Colonic mucosa (tissue), 4 donors: Measurements from ENCODE around the gene TNF. TPM values are rescaled to one million over a fixed set of nuclear protein-coding genes. Genes with fewer than 3 reads are reported as not detected.

Source experiments
- DNase-seq: peaks from one replicate; pipeline ENCODE4 v3.0.0-alpha.2; 2020
- H3K27ac ChIP-seq: fragments of 200-600 bp; one replicate; pipeline ENCODE4 v1.8.0; 2021
- H3K27me3 ChIP-seq: fragments of 200-600 bp; one replicate; pipeline ENCODE4 v1.8.0; 2021
- H3K36me3 ChIP-seq: fragments of 200-600 bp; one replicate; pipeline ENCODE4 v1.8.0; 2021
- H3K4me1 ChIP-seq: fragments of 200-600 bp; one replicate; pipeline ENCODE4 v1.8.0; 2021; ENCODE audit warnings: mild to moderate bottlenecking
- H3K4me3 ChIP-seq: fragments of 200-600 bp; one replicate; pipeline ENCODE4 v1.8.0; 2021
- H3K9ac ChIP-seq, 2 donors: one replicate each; pipeline ENCODE4 v1.7.0; 2013; ENCODE audit warnings: control low read depth in 2 of 2, low read depth in 2 of 2, low read length in 2 of 2
- H3K9me3 ChIP-seq: fragments of 200-600 bp; one replicate; pipeline ENCODE4 v1.8.0; 2021
- intact Hi-C: fragments of 100-400 bp; cut with DNase I; formaldehyde crosslinking; loops from one replicate; pipeline ENCODE4 v1.14.1; 2022
- total RNA-seq, 2 donors: library from RNA; stranded (reverse); fragmentation: NEBNext Ultra II Directional in 1 of 2; extraction: Animal tissue kit (Norgen Biotek cat#: 25700) in 1 of 2; gene quantifications; one replicate each; pipeline ENCODE4 v1.2.1, GENCODE V29; 2021
- TF ChIP-seq, protein P1 (sequence below): fragments of 200-600 bp; IDR thresholded peaks from one replicate; pipeline ENCODE4 v1.8.0; 2022; ENCODE audit warnings: antibody characterized with exemption, mild to moderate bottlenecking
- donor health status: healthy.
- donor health status: DM: no; HTN: no; CAD: no.
- donor health status: DM: no; HTN: no; CAD: no.

TNF gene
- total RNA-seq, 2 donors from 2014 or later: 0.48 to 1.4 TPM

- Histone ChIP-seq H3K9ac (no peak overlapping the region), H3K4me1 (no peaks in the 10 kb centered on the region), H3K36me3 (peaks cover 33% of the 10 kb centered on the region), H3K9me3 (no peaks in the 10 kb centered on the region), H3K27ac (no peak overlapping the region), H3K27me3 (no peaks in the 10 kb centered on the region), H3K4me3 (no peak overlapping the region)
- intact Hi-C loops: no loop called here
- TF ChIP-seq, protein P1, sequence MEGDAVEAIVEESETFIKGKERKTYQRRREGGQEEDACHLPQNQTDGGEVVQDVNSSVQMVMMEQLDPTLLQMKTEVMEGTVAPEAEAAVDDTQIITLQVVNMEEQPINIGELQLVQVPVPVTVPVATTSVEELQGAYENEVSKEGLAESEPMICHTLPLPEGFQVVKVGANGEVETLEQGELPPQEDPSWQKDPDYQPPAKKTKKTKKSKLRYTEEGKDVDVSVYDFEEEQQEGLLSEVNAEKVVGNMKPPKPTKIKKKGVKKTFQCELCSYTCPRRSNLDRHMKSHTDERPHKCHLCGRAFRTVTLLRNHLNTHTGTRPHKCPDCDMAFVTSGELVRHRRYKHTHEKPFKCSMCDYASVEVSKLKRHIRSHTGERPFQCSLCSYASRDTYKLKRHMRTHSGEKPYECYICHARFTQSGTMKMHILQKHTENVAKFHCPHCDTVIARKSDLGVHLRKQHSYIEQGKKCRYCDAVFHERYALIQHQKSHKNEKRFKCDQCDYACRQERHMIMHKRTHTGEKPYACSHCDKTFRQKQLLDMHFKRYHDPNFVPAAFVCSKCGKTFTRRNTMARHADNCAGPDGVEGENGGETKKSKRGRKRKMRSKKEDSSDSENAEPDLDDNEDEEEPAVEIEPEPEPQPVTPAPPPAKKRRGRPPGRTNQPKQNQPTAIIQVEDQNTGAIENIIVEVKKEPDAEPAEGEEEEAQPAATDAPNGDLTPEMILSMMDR: no peak
- DNase-seq: no peak
These were observed 44.7 kb upstream of the TNF start for GRCh38 chr6:31530659-31531058.

DNA sequence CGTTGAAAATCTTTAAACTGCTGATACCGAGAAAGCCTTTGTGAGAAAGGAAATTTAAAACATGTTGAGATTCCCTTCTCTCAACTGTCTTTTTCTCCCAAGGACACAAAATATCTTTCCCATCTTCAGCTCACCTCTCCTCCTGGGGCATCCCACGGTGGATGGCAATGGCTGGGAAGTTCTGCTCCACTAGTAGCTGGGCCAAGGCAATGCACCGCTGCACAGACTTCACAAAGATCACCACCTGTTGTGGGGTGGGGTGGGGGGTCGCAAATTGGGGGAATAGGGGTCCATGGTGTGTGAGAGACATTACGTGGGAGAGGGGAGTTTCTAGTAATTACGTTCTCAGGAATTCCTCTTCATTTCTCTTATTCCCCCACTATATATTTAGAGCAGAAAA is 44.2 kb upstream of the TNF start:
- TF ChIP-seq, protein P1: no peak
- no peaks in the 10 kb centered on the region for H3K4me1 ChIP-seq
- H3K27ac ChIP-seq: no peak overlapping the region
- H3K9me3 ChIP-seq: no peaks in the 10 kb centered on the region
- no peak for DNase-seq
- no peak overlapping the region for H3K4me3 ChIP-seq
- no peaks in the 10 kb centered on the region for H3K27me3 ChIP-seq
- no peak overlapping the region for H3K9ac ChIP-seq
- intact Hi-C loops: no loop called here
- peaks cover 38% of the 10 kb centered on the region for H3K36me3 ChIP-seq

GRCh38 chr6:31531771-31532643 is 43.4 kb upstream of the TNF start:
- intact Hi-C loops: no loop called here
- Histone ChIP-seq H3K4me3 (no peak overlapping the region), H3K36me3 (peaks cover 40% of the 10 kb centered on the region), H3K9me3 (no peaks in the 10 kb centered on the region), H3K27me3 (no peaks in the 10 kb centered on the region), H3K9ac (no peak overlapping the region), H3K4me1 (no peaks in the 10 kb centered on the region), H3K27ac (no peak overlapping the region)
- TF ChIP-seq, protein P1: no peak
- DNase-seq: no peak

DNA sequence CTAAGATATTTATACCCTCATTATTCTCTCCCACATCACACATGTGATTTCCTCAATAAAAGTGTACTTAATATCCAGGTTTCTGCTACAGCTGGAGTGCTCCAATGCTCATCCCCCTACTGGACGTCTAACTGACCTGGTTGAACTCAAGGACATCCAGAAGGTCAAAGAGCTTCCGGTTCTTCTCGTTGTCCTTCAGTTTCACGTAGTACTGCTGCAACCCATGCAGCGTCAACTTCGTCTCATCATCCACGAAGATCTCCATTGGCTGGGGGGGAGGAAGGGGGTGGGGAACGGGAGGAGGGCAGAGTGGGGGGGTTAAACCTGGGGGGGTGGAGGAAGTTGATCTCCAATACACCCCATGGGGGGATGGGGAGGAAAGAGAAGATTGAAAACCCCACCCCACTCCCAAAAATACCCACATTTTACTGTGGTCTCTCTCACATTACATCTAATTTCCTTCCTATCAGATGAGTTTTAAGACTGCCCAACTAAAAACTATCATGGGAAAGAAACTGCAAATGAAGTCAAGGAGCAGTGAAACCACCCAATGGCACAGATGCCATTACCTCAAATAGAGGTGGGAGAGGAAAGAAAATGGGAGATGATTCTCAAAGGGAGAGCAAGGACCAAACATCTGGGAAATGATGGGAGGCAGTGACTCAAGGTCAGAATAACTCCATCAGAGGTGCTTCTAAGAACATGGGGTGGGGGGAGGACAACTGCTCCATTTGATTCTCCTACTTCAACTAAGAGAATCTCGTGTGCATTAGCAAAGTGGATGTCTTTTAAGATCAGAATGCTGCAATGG is 42.5 kb upstream of the TNF start:
- TF ChIP-seq, protein P1: no peak
- Histone ChIP-seq H3K9me3 (no peaks in the 10 kb centered on the region), H3K27ac (no peak overlapping the region), H3K9ac (no peak overlapping the region), H3K27me3 (no peaks in the 10 kb centered on the region), H3K4me1 (no peaks in the 10 kb centered on the region), H3K4me3 (no peak overlapping the region), H3K36me3 (peaks cover 43% of the 10 kb centered on the region)
- intact Hi-C loops: no loop called here
- no peak for DNase-seq

GRCh38 chr6:31533455-31533841 is 41.9 kb upstream of the TNF start:
- no peak overlapping the region for H3K9ac ChIP-seq
- no peak overlapping the region for H3K27ac ChIP-seq
- no peaks in the 10 kb centered on the region for H3K9me3 ChIP-seq
- H3K4me3 ChIP-seq: no peak overlapping the region
- no peak for DNase-seq
- peaks cover 44% of the 10 kb centered on the region for H3K36me3 ChIP-seq
- H3K27me3 ChIP-seq: no peaks in the 10 kb centered on the region
- intact Hi-C loops: no loop called here
- H3K4me1 ChIP-seq: no peaks in the 10 kb centered on the region
- TF ChIP-seq, protein P1: no peak
